A549 treated with AZD9567 at 1 μM for 4 hours (cell line): ENCODE measurements around the gene ALG10B. TPM values are rescaled to one million over a fixed set of nuclear protein-coding genes. Genes with fewer than 3 reads are reported as not detected.

Experiments
- total RNA-seq: library from RNA; stranded (reverse); fragments of 200-300 nt; extraction: Qiagen RNA extraction; gene quantifications from 5 replicates; pipeline ENCODE4 v1.2.3, GENCODE V29; 2022; ENCODE audit not compliant: insufficient read depth

Gene ALG10B, protein sequence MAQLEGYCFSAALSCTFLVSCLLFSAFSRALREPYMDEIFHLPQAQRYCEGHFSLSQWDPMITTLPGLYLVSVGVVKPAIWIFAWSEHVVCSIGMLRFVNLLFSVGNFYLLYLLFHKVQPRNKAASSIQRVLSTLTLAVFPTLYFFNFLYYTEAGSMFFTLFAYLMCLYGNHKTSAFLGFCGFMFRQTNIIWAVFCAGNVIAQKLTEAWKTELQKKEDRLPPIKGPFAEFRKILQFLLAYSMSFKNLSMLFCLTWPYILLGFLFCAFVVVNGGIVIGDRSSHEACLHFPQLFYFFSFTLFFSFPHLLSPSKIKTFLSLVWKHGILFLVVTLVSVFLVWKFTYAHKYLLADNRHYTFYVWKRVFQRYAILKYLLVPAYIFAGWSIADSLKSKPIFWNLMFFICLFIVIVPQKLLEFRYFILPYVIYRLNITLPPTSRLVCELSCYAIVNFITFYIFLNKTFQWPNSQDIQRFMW
- total RNA-seq: 1.5 to 5.3 TPM (median 4.7 TPM) in 5 replicates

DNA sequence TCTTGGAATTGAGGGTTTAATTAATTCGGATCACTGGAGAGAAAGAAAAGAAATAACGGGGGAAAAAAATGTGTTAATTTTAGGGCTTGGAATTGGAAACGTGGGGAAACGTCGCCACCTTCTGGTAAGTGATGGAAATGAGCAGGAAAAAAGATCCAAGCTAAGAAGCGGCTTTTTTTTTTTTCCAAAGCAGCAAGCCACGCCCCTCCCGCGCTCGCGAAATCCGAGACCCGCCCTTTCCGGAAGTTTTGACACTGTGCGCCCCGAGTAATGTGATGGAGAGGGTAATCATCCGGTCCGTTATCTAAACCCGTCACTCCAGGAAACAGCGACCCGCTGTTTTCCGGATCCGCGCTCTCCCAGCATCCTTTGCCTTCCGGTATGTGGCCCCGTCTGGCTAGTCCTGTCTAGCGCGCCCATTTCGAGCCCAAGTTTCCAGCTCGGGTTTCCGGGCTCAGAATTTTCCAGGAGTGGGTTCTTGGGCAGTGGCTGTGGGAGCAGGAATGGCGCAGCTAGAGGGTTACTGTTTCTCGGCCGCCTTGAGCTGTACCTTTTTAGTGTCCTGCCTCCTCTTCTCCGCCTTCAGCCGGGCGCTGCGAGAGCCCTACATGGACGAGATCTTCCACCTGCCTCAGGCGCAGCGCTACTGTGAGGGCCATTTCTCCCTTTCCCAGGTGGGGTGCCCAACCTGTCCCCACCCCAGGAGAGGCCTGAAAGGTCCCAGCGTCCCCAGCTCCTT is at the start of gene ALG10B:
TSS of gene ALG10B (plus strand) at position 384 of the 739 bp plus-strand sequence. CDS start at position 504, 120 bp downstream.

